Esophagus muscularis mucosa (tissue), 4 donors: Measurements from ENCODE around the gene CTDSP2. TPM values are rescaled to one million over a fixed set of nuclear protein-coding genes. Genes with fewer than 3 reads are reported as not detected.
A peak's percentile ranks its signal among the peaks of the same experiment; 100 is the strongest.

ENCODE experiments used
- DNase-seq: peaks from one replicate; pipeline ENCODE4 v3.0.0-alpha.2; 2017; ENCODE audit errors: extremely low spot score
- H3K27ac ChIP-seq, 4 donors: fragments of 200-600 bp; sonication (generic); replicated peaks in 1 of 4; 1 replicate in 3 of 4; 2 replicates in 1 of 4; pipeline ENCODE4 v1.5.1; 2016 to 2019; ENCODE audit warnings: mild to moderate bottlenecking in 1 of 4
- H3K27me3 ChIP-seq, 4 donors: fragments of 200-600 bp; sonication (generic); one replicate each; pipeline versions ENCODE4 v1.5.1 to v1.6.0; 2016 to 2019
- H3K36me3 ChIP-seq, 4 donors: fragments of 200-600 bp; sonication (generic); one replicate each; pipeline ENCODE4 v1.5.1; 2016 to 2019
- H3K4me1 ChIP-seq, 4 donors: fragments of 200-600 bp; sonication (generic); one replicate each; pipeline ENCODE4 v1.5.1; 2016 to 2019
- H3K4me3 ChIP-seq, 4 donors: fragments of 200-600 bp; sonication (generic); 1 replicate in 2 of 4; 2 replicates in 2 of 4; pipeline ENCODE4 v1.5.1; 2016 to 2019; ENCODE audit warnings: mild to moderate bottlenecking in 4 of 4, moderate library complexity in 1 of 4
- H3K9me3 ChIP-seq, 4 donors: fragments of 200-600 bp; sonication (generic); 1 replicate in 3 of 4; 2 replicates in 1 of 4; pipeline ENCODE4 v1.5.1; 2016 to 2019
- CTCF ChIP-seq, 3 experiments: fragments of 200-600 bp in 2 of 3; fragments of 450-650 bp in 1 of 3; sonication (generic) in 2 of 3; IDR thresholded peaks; one replicate each; pipeline ENCODE4 v1.5.1; 2017 to 2019; ENCODE audit warnings: antibody characterized with exemption in 3 of 3, mild to moderate bottlenecking in 2 of 3, moderate library complexity in 1 of 3
- EP300 ChIP-seq: sonication (generic); formaldehyde crosslinking; IDR thresholded peaks from one replicate; pipeline ENCODE4 v1.6.1; 2017; ENCODE audit warnings: antibody characterized with exemption
- POLR2A ChIP-seq: fragments of 450-650 bp; IDR thresholded peaks from one replicate; pipeline ENCODE4 v1.6.1; 2017; ENCODE audit warnings: antibody characterized with exemption, moderate library complexity, mild to moderate bottlenecking, low read depth
- POLR2AphosphoS5 ChIP-seq, 2 donors: sonication (generic); formaldehyde crosslinking; IDR thresholded peaks; one replicate each; pipeline ENCODE4 v1.6.1; 2017; ENCODE audit warnings: antibody characterized with exemption in 2 of 2
- WGBS: methylation state at CpG from one replicate; pipeline ENCODE4 v1.1.5; 2018; 5-methylcytosine and 5-hydroxymethylcytosine counted together
- intact Hi-C: fragments of 100-400 bp; cut with DNase I; formaldehyde crosslinking; loops from one replicate; pipeline ENCODE4 v1.15.1; 2023
- total RNA-seq, 4 donors: library from RNA; depleted of rRNA; stranded (reverse); fragments of >200 nt; gene quantifications; one replicate each; pipeline versions ENCODE4 v1.1.0 to v1.2.1, GENCODE V29; 2016

Gene CTDSP2
- total RNA-seq, 4 donors from 2014 or later = 127 to 249 (median 196) TPM

GRCh38 chr12:57793920-57794319 lies 52.6 kb downstream of the CTDSP2 start:
- Histone ChIP-seq H3K27ac (no peak overlapping the region), H3K4me1 (no peaks in the 10 kb centered on the region), H3K4me3 (no peak overlapping the region), H3K9me3 (no peaks in the 10 kb centered on the region), H3K27me3 (no peaks in the 10 kb centered on the region), H3K36me3 (peaks cover 28 to 98% (median 90%) of the 10 kb centered on the region in 4 donors)
- intact Hi-C loops = no loop called here
- TF ChIP-seq POLR2AphosphoS5 (IDR thresholded peaks at IDR 0.05) (no peak), CTCF (IDR thresholded peaks at IDR 0.05) (no peak), POLR2A (no peak), EP300 (no peak)
- WGBS = 56% methylated on average over 1 of the region's 1 CpG
- no peak for DNase-seq

- Histone ChIP-seq H3K36me3 (peaks cover 26 to 59% (median 50%) of the 10 kb centered on the region in 4 donors), H3K27me3 (no peaks in the 10 kb centered on the region), H3K4me1 (peaks cover 14 to 29% (median 20%) of the 10 kb centered on the region in 4 donors), H3K27ac (no peak overlapping the region), H3K4me3 (peak overlapping the region; percentile 66 to 99 (median 92)), H3K9me3 (no peaks in the 10 kb centered on the region)
- intact Hi-C loops = loop anchor here (5.0 kb wide), 1 partner anchor 48 kb away; no protein-coding TSS in a partner anchor
- DNase-seq = no peak
- TF ChIP-seq POLR2AphosphoS5 (IDR thresholded peaks at IDR 0.05) (no peak), CTCF (IDR thresholded peaks at IDR 0.05) (no peak), EP300 (no peak), POLR2A (no peak)
- 92% methylated on average over 11 of the region's 11 CpGs for WGBS
Measured at GRCh38 chr12:57783861-57784260, 62.7 kb downstream of the CTDSP2 start.

DNA sequence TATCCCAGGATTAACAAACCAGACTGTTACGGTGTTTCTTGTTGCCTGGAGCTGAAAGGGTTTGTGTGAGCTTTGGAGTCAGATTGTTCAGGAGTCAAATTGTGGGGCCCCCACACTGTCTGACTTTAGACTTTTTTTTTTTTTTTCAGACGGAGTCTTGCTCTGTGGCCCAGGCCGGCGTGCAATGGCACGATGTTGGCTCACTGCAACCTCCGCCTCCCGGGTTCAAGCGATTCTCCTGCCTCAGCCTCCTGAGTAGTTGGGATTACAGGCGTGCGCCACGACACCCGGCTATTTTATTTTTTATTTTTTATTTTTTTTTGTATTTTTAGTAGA lies 63.1 kb downstream of the CTDSP2 start:
- no peak for DNase-seq
- H3K4me3 ChIP-seq = peak overlapping the region; percentile 66 to 99 (median 92)
- intact Hi-C loops = loop anchor here (5.0 kb wide), 1 partner anchor 49 kb away; no protein-coding TSS in a partner anchor
- H3K27ac ChIP-seq = peak overlapping the region in 2 of 4 donors; percentile 74 to 77
- peaks cover 14 to 29% (median 20%) of the 10 kb centered on the region in 4 donors for H3K4me1 ChIP-seq
- H3K9me3 ChIP-seq = no peaks in the 10 kb centered on the region
- peaks cover 22 to 59% (median 46%) of the 10 kb centered on the region in 4 donors for H3K36me3 ChIP-seq
- TF ChIP-seq CTCF (IDR thresholded peaks at IDR 0.05) = no peak
- no peak for TF ChIP-seq EP300
- TF ChIP-seq POLR2AphosphoS5 (IDR thresholded peaks at IDR 0.05) = no peak
- TF ChIP-seq POLR2A = no peak
- H3K27me3 ChIP-seq = no peaks in the 10 kb centered on the region
- 86% methylated on average over 12 of the region's 12 CpGs for WGBS

- peak within 1 kb of the TSS; percentile 66 to 99 (median 92) for H3K4me3 ChIP-seq
- H3K27me3 ChIP-seq = no peaks in the 10 kb centered on the region
- no peaks in the 10 kb centered on the region for H3K9me3 ChIP-seq
- intact Hi-C loops = loop anchor here (1.0 to 5.0 kb wide), 2 partner anchors 49 to 122 kb away; no protein-coding TSS in a partner anchor
- H3K36me3 ChIP-seq = peaks cover 18 to 54% (median 40%) of the 10 kb centered on the region in 4 donors
- peaks cover 14 to 29% (median 20%) of the 10 kb centered on the region in 4 donors for H3K4me1 ChIP-seq
- H3K27ac ChIP-seq = peak within 1 kb of the TSS; percentile 74 to 82 (median 76)
- peak; percentile 98 for DNase-seq
- TF ChIP-seq POLR2AphosphoS5 (IDR thresholded peaks at IDR 0.05) = peak; percentile 91 to 97
- no peak for TF ChIP-seq EP300
- peak; percentile 42 for TF ChIP-seq POLR2A
- peak; percentile 98 to 99 (median 98) for TF ChIP-seq CTCF (IDR thresholded peaks at IDR 0.05)
- WGBS = 2% methylated on average over 20 of the region's 45 CpGs
Measured at GRCh38 chr12:57782608-57783465, 63.7 kb downstream of the CTDSP2 start, which contains the start of gene TSFM. Gene TSFM, plus strand, starts transcription at chr12:57782787. Its CDS starts 15 bp downstream, at chr12:57782802.
